ENCODE results near the gene RAI2. TPM values are rescaled to one million over a fixed set of nuclear protein-coding genes. Genes with fewer than 3 reads are reported as not detected.

Gene RAI2
- total RNA-seq, 4 donors from 2014 or later, result 21.7 to 35.4 (median 26.8) TPM

- WGBS, 2 donors (ENCODE audit: low coverage in 1 of 2), result 75 to 80% methylated on average over 2 of the region's 2 CpGs
- Histone ChIP-seq H3K4me1 (no peaks in the 10 kb centered on the region), H3K27ac (no peak overlapping the region), H3K4me3 (no peak overlapping the region), H3K27me3 (no peaks in the 10 kb centered on the region), H3K36me3 (no peaks in the 10 kb centered on the region), H3K9me3 (no peaks in the 10 kb centered on the region)
- TF ChIP-seq POLR2AphosphoS5 (IDR thresholded peaks at IDR 0.05) (no peak), CTCF (IDR thresholded peaks at IDR 0.05) (no peak), POLR2A (IDR thresholded peaks at IDR 0.05) (no peak), EP300 (IDR thresholded peaks at IDR 0.05) (no peak)
- no peak for ATAC-seq
These were observed 8.5 kb upstream of the RAI2 start for GRCh38 chrX:17869580-17869979.

GRCh38 chrX:17861489-17862011 lies 452 bp upstream of the RAI2 start:
- H3K4me1 ChIP-seq, result peaks cover 0 to 10% (median 0%) of the 10 kb centered on the region in 3 donors
- 6 to 30% methylated on average over 7 to 10 of the region's 15 CpGs for WGBS, 2 donors (ENCODE audit: low coverage in 1 of 2)
- ATAC-seq, result peak; percentile 11
- TF ChIP-seq EP300 (IDR thresholded peaks at IDR 0.05) (no peak), POLR2A (IDR thresholded peaks at IDR 0.05) (no peak), POLR2AphosphoS5 (IDR thresholded peaks at IDR 0.05) (no peak), CTCF (IDR thresholded peaks at IDR 0.05) (no peak)
- H3K9me3 ChIP-seq, result no peaks in the 10 kb centered on the region
- peak overlapping the region; percentile 71 to 87 for H3K4me3 ChIP-seq
- peak overlapping the region; percentile 16 to 77 (median 70) for H3K27ac ChIP-seq
- H3K36me3 ChIP-seq, result no peaks in the 10 kb centered on the region
- H3K27me3 ChIP-seq, result no peaks in the 10 kb centered on the region

DNA sequence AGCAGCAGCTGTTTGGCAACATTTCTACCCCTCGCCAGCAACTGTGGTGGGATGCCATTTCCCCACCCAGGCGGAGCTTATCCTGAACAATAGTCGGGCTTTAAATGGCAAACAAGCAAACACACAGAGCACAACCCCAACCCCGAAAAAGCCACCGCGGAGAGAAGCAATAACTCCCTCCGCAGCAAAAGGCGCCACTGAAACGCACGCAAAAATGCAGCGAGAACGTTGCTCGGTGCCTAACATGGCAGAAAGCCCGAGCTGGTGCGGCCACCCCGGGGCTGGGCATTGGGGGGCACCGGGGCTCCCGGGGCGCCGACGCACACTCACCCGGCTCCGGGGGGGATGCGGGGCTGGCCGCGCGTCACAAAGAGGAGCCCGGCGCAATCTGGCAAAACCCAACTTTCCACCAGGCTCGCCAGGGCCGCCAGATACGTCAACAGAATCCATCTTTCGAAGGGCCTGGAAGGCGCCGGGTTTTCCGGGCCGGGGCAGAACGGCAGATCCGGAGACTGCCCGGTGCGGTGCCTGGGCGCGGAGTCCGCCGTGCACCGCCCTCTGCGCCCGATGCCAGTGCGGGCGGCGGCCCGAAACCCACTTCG lies 818 bp downstream of the RAI2 start:
- Histone ChIP-seq H3K27me3 (no peaks in the 10 kb centered on the region), H3K27ac (peak overlapping the region; percentile 75 to 82 (median 76)), H3K36me3 (no peaks in the 10 kb centered on the region), H3K9me3 (no peaks in the 10 kb centered on the region), H3K4me1 (peaks cover 0 to 11% (median 0%) of the 10 kb centered on the region in 3 donors), H3K4me3 (peak overlapping the region; percentile 71 to 100)
- no CpG with 5 or more reads among the region's 53 CpGs for WGBS, 2 donors (ENCODE audit: low coverage in 1 of 2)
- peak; percentile 38 for ATAC-seq
- no peak for TF ChIP-seq POLR2A (IDR thresholded peaks at IDR 0.05)
- no peak for TF ChIP-seq CTCF (IDR thresholded peaks at IDR 0.05)
- TF ChIP-seq POLR2AphosphoS5 (IDR thresholded peaks at IDR 0.05), result no peak
- no peak for TF ChIP-seq EP300 (IDR thresholded peaks at IDR 0.05)

DNA sequence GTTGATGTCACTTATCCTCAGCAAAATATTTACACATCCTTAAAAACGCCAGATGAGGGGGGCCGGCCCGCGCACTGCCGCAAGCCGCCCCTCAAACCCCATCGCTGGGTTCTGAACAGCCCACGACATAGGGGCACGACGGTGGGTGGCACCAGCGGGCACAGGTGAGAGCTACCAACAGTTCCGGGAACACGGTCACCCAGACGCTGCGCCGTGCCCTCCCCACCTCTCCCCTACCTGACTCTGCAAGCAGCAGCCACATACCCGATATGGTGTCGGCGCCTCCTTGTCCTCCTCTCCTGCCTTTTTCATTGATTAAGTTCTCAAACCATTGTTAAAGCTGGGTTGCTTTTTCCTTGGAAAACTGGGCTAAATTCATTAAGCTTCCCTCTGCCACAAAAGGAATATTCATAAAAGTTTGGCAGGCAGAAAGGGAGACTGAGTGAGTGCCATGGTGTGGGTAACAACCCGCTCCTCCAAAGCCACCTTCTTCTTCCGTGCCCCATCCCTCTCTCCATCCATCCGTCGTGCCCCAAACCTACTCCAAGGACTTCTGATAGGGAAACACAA lies 1.4 kb downstream of the RAI2 start:
- Histone ChIP-seq H3K4me3 (peak overlapping the region; percentile 71 to 100), H3K27me3 (no peaks in the 10 kb centered on the region), H3K27ac (peak overlapping the region in 3 of 4 donors; percentile 75 to 82 (median 77)), H3K36me3 (no peaks in the 10 kb centered on the region), H3K9me3 (no peaks in the 10 kb centered on the region), H3K4me1 (peaks cover 0 to 17% (median 0%) of the 10 kb centered on the region in 3 donors)
- 0 to 40% methylated on average over 4 to 12 of the region's 23 CpGs for WGBS, 2 donors (ENCODE audit: low coverage in 1 of 2)
- ATAC-seq, result no peak
- TF ChIP-seq POLR2AphosphoS5 (IDR thresholded peaks at IDR 0.05) (no peak), CTCF (IDR thresholded peaks at IDR 0.05) (no peak), EP300 (IDR thresholded peaks at IDR 0.05) (no peak), POLR2A (IDR thresholded peaks at IDR 0.05) (no peak)

- H3K36me3 ChIP-seq, result no peaks in the 10 kb centered on the region
- no peak for ATAC-seq
- no peak overlapping the region for H3K4me3 ChIP-seq
- H3K9me3 ChIP-seq, result no peaks in the 10 kb centered on the region
- peaks cover 0 to 41% (median 0%) of the 10 kb centered on the region in 3 donors for H3K4me1 ChIP-seq
- H3K27me3 ChIP-seq, result no peaks in the 10 kb centered on the region
- TF ChIP-seq EP300 (IDR thresholded peaks at IDR 0.05) (no peak), POLR2AphosphoS5 (IDR thresholded peaks at IDR 0.05) (no peak), CTCF (IDR thresholded peaks at IDR 0.05) (no peak), POLR2A (IDR thresholded peaks at IDR 0.05) (no peak)
- H3K27ac ChIP-seq, result peak overlapping the region in 3 of 4 donors; percentile 43 to 61 (median 60)
- 13 to 80% methylated on average over 1 to 5 of the region's 6 CpGs for WGBS, 2 donors (ENCODE audit: low coverage in 1 of 2)
These were observed 6.6 kb downstream of the RAI2 start for GRCh38 chrX:17854531-17854930.
